Measurements from ENCODE around the gene L3MBTL2. TPM values are rescaled to one million over a fixed set of nuclear protein-coding genes. Genes with fewer than 3 reads are reported as not detected.

Gene L3MBTL2
- total RNA-seq, 6 experiments from 2014 or later, result 21.1 to 27.4 (median 25.2) TPM

GRCh38 chr22:41231369-41231768 lies 26.3 kb downstream of the L3MBTL2 start:
- DNase-seq, result no peak
- TF ChIP-seq CTCF (IDR thresholded peaks at IDR 0.05), result no peak
- Mint-ChIP-seq H3K9me3 (no peaks in the 10 kb centered on the region), H3K36me3 (ENCODE audit: low read depth) (peaks cover 5% of the 10 kb centered on the region), H3K27ac (no peak overlapping the region), H3K4me3 (no peak overlapping the region), H3K27me3 (ENCODE audit: insufficient read depth) (peaks cover 6% of the 10 kb centered on the region), H3K4me1 (ENCODE audit: low read depth) (no peaks in the 10 kb centered on the region)

GRCh38 chr22:41234815-41235695 lies 29.9 kb downstream of the L3MBTL2 start:
- DNase-seq, result no peak
- Mint-ChIP-seq H3K27ac (no peak overlapping the region), H3K36me3 (ENCODE audit: low read depth) (no peaks in the 10 kb centered on the region), H3K27me3 (ENCODE audit: insufficient read depth) (peaks cover 10% of the 10 kb centered on the region), H3K4me1 (ENCODE audit: low read depth) (no peaks in the 10 kb centered on the region), H3K9me3 (no peaks in the 10 kb centered on the region), H3K4me3 (no peak overlapping the region)
- no peak for TF ChIP-seq CTCF (IDR thresholded peaks at IDR 0.05)

GRCh38 chr22:41237036-41237706 lies 32.1 kb downstream of the L3MBTL2 start:
- DNase-seq, result no peak
- H3K9me3 Mint-ChIP-seq, result no peaks in the 10 kb centered on the region
- no peak overlapping the region for H3K27ac Mint-ChIP-seq
- H3K4me1 Mint-ChIP-seq (ENCODE audit: low read depth), result no peaks in the 10 kb centered on the region
- no peaks in the 10 kb centered on the region for H3K36me3 Mint-ChIP-seq (ENCODE audit: low read depth)
- peaks cover 15% of the 10 kb centered on the region for H3K27me3 Mint-ChIP-seq (ENCODE audit: insufficient read depth)
- TF ChIP-seq CTCF (IDR thresholded peaks at IDR 0.05), result no peak
- H3K4me3 Mint-ChIP-seq, result peak overlapping the region; percentile 32; the same call in 1 of the 2 replicates

GRCh38 chr22:41237707-41238569 lies 32.8 kb downstream of the L3MBTL2 start:
- Mint-ChIP-seq H3K4me3 (no peak overlapping the region), H3K36me3 (ENCODE audit: low read depth) (0 out of 2 replicates have a peak, but pooled peaks cover 3% of the 10 kb centered on the region), H3K9me3 (no peaks in the 10 kb centered on the region), H3K4me1 (ENCODE audit: low read depth) (peaks cover 6% of the 10 kb centered on the region; the same call in 1 of the 2 replicates), H3K27me3 (ENCODE audit: insufficient read depth) (peaks cover 17% of the 10 kb centered on the region), H3K27ac (no peak overlapping the region)
- no peak for DNase-seq
- TF ChIP-seq CTCF (IDR thresholded peaks at IDR 0.05), result no peak

Data from HFFc6 (cell line).